ENCODE results near the gene ACTN1.

- TF ChIP-seq, protein P1, sequence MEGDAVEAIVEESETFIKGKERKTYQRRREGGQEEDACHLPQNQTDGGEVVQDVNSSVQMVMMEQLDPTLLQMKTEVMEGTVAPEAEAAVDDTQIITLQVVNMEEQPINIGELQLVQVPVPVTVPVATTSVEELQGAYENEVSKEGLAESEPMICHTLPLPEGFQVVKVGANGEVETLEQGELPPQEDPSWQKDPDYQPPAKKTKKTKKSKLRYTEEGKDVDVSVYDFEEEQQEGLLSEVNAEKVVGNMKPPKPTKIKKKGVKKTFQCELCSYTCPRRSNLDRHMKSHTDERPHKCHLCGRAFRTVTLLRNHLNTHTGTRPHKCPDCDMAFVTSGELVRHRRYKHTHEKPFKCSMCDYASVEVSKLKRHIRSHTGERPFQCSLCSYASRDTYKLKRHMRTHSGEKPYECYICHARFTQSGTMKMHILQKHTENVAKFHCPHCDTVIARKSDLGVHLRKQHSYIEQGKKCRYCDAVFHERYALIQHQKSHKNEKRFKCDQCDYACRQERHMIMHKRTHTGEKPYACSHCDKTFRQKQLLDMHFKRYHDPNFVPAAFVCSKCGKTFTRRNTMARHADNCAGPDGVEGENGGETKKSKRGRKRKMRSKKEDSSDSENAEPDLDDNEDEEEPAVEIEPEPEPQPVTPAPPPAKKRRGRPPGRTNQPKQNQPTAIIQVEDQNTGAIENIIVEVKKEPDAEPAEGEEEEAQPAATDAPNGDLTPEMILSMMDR (conservative IDR thresholded peaks at IDR 0.05; ENCODE audit: low read depth in 2 of 2): no peak
- TF ChIP-seq POLR2AphosphoS5 (IDR thresholded peaks at IDR 0.05; ENCODE audit: low read depth) (no peak), REST (IDR thresholded peaks at IDR 0.05; ENCODE audit: unreplicated experiment) (no peak), EZH2 (IDR thresholded peaks at IDR 0.05; ENCODE audit: low read depth, unreplicated experiment) (no peak), JUNB (IDR thresholded peaks at IDR 0.05; ENCODE audit: unreplicated experiment) (no peak), CREB1 (CRISPR knock-in tag; IDR thresholded peaks at IDR 0.05; ENCODE audit: low read depth) (no peak), ZNF114 (CRISPR knock-in tag; IDR thresholded peaks at IDR 0.05) (no peak), EZH2phosphoT487 (IDR thresholded peaks at IDR 0.05; ENCODE audit: unreplicated experiment) (no peak), STAT1 (IDR thresholded peaks at IDR 0.05; ENCODE audit: unreplicated experiment) (no peak), ZNF331 (CRISPR knock-in tag; IDR thresholded peaks at IDR 0.05; ENCODE audit: low read depth) (no peak)
- TF ChIP-seq, protein P2, sequence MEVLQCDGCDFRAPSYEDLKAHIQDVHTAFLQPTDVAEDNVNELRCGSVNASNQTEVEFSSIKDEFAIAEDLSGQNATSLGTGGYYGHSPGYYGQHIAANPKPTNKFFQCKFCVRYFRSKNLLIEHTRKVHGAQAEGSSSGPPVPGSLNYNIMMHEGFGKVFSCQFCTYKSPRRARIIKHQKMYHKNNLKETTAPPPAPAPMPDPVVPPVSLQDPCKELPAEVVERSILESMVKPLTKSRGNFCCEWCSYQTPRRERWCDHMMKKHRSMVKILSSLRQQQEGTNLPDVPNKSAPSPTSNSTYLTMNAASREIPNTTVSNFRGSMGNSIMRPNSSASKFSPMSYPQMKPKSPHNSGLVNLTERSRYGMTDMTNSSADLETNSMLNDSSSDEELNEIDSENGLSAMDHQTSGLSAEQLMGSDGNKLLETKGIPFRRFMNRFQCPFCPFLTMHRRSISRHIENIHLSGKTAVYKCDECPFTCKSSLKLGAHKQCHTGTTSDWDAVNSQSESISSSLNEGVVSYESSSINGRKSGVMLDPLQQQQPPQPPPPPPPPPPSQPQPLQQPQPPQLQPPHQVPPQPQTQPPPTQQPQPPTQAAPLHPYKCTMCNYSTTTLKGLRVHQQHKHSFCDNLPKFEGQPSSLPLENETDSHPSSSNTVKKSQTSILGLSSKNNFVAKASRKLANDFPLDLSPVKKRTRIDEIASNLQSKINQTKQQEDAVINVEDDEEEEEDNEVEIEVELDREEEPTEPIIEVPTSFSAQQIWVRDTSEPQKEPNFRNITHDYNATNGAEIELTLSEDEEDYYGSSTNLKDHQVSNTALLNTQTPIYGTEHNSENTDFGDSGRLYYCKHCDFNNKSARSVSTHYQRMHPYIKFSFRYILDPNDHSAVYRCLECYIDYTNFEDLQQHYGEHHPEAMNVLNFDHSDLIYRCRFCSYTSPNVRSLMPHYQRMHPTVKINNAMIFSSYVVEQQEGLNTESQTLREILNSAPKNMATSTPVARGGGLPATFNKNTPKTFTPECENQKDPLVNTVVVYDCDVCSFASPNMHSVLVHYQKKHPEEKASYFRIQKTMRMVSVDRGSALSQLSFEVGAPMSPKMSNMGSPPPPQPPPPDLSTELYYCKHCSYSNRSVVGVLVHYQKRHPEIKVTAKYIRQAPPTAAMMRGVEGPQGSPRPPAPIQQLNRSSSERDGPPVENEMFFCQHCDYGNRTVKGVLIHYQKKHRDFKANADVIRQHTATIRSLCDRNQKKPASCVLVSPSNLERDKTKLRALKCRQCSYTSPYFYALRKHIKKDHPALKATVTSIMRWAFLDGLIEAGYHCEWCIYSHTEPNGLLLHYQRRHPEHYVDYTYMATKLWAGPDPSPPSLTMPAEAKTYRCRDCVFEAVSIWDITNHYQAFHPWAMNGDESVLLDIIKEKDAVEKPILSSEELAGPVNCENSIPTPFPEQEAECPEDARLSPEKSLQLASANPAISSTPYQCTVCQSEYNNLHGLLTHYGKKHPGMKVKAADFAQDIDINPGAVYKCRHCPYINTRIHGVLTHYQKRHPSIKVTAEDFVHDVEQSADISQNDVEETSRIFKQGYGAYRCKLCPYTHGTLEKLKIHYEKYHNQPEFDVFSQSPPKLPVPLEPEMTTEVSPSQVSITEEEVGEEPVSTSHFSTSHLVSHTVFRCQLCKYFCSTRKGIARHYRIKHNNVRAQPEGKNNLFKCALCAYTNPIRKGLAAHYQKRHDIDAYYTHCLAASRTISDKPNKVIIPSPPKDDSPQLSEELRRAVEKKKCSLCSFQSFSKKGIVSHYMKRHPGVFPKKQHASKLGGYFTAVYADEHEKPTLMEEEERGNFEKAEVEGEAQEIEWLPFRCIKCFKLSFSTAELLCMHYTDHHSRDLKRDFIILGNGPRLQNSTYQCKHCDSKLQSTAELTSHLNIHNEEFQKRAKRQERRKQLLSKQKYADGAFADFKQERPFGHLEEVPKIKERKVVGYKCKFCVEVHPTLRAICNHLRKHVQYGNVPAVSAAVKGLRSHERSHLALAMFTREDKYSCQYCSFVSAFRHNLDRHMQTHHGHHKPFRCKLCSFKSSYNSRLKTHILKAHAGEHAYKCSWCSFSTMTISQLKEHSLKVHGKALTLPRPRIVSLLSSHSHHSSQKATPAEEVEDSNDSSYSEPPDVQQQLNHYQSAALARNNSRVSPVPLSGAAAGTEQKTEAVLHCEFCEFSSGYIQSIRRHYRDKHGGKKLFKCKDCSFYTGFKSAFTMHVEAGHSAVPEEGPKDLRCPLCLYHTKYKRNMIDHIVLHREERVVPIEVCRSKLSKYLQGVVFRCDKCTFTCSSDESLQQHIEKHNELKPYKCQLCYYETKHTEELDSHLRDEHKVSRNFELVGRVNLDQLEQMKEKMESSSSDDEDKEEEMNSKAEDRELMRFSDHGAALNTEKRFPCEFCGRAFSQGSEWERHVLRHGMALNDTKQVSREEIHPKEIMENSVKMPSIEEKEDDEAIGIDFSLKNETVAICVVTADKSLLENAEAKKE (CRISPR knock-in tag; IDR thresholded peaks at IDR 0.05): no peak
- TF ChIP-seq, protein P3, sequence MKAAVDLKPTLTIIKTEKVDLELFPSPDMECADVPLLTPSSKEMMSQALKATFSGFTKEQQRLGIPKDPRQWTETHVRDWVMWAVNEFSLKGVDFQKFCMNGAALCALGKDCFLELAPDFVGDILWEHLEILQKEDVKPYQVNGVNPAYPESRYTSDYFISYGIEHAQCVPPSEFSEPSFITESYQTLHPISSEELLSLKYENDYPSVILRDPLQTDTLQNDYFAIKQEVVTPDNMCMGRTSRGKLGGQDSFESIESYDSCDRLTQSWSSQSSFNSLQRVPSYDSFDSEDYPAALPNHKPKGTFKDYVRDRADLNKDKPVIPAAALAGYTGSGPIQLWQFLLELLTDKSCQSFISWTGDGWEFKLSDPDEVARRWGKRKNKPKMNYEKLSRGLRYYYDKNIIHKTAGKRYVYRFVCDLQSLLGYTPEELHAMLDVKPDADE (IDR thresholded peaks at IDR 0.05): no peak
Measured at GRCh38 chr14:68936476-68936875, 42.6 kb downstream of the ACTN1 start.
